LNCaP clone FGC (cell line): Measurements from ENCODE around the gene SCARB1.

Experiments
- DNase-seq: peaks from one replicate; pipeline ENCODE4 v3.0.0-alpha.2; 2011; ENCODE audit warnings: low read depth
- H3K4me3 ChIP-seq: 2 replicates; pipeline ENCODE4 v1.5.1; 2011; ENCODE audit warnings: mild to moderate bottlenecking, low read depth, low read length, control low read depth
- CTCF ChIP-seq: IDR thresholded peaks from 2 replicates; pipeline ENCODE4 v1.5.1; 2012; ENCODE audit warnings: mild to moderate bottlenecking; ENCODE audit not compliant: control insufficient read depth, insufficient read depth; ENCODE audit errors: extremely low read depth

SCARB1 gene

GRCh38 chr12:124750149-124750656 lies 113.5 kb downstream of the SCARB1 start:
- TF ChIP-seq CTCF, result no peak
- no peak for DNase-seq
- H3K4me3 ChIP-seq, result no peak overlapping the region

DNA sequence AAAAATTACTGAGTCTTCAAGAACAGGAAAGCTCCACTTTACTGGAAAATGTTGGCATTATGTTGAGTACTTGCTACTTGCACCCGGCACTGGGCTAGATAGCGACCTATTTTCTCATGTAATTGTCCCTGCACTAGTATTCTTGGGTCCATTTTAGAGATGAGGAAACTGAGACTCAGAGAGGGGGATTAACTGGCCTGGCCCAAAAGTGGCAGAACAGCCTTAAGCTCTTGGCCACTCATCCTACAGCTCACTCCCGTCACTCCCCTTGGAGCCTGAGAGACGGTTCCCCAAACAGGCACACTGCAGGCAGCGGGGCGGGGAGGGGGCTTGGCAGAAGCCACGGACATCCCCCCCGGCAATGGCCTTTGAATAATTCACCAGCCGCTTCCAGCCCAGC lies 113.9 kb downstream of the SCARB1 start:
- DNase-seq, result no peak
- TF ChIP-seq CTCF, result no peak
- no peak overlapping the region for H3K4me3 ChIP-seq

DNA sequence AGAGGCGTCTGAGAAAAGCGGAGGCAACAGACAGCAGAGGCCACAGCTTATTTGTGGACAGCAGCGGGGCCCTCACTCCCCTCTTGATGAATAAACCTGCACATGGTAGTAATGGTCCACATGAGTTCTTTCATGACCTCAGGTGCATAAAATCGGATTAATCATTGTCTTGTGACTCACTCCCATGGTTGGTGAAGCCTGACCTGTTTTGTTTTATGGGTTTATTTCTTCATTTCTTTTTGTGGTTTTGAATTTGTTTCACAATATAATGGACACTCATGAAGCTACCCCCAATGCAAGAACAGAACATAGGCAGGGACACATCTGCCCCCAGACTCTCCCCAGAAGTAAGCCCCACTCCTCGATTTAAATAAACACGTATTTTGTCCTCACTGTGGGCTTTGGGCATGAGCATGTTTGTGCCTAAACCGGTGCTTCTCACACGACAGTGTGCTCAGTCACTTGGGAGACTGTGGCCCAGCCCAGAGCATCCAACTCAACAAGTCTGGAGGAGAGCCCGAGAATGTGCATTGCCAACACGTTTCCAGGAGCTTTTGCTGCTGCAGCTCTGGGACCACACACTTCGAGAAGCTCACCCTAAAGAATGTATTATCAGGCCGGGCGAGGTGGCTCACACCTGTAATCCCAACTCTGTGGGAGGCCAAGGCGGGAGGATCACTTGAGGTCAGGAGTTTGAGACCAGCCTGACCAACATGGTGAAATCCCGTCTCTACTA lies 116.1 kb downstream of the SCARB1 start:
- no peak for DNase-seq
- no peak overlapping the region for H3K4me3 ChIP-seq
- TF ChIP-seq CTCF, result no peak

DNA sequence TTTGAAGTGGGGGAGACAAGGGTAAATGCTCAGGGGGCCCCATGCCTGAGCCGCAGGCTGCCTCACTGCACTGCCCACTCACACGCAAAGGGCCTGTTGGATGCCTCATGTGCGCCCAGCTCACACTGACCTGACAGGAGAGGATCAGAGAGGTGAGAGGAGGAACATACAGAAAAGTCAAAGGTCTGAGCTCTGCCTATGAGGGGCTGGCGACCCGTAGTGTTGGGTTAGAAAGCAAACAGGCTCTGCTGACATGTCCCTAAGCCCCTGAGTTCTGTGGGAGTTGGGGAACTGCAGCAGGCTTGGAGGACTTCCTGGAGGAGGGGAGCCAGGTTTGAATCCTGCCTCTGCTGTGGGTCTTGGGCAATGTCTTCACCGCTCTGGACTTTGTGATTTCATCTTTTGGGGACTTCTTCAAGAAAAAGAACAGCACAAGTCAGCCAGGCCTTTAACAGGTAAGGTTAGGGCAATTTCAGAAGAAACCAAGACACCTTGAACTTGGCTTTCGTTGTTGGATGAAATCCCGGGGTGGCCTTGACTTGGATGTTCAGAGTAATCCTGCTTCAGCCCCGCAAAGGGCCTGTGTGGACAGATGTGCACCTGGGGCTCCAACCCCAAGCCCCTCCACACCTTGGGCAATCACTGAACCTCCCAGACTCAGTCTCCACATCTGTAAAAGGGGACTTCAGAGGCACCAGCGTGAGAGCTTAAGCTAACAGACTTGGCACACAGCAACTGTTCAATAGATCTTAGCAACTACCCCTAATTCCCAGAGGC lies 116.8 kb downstream of the SCARB1 start:
- DNase-seq, result no peak
- no peak overlapping the region for H3K4me3 ChIP-seq
- no peak for TF ChIP-seq CTCF

DNA sequence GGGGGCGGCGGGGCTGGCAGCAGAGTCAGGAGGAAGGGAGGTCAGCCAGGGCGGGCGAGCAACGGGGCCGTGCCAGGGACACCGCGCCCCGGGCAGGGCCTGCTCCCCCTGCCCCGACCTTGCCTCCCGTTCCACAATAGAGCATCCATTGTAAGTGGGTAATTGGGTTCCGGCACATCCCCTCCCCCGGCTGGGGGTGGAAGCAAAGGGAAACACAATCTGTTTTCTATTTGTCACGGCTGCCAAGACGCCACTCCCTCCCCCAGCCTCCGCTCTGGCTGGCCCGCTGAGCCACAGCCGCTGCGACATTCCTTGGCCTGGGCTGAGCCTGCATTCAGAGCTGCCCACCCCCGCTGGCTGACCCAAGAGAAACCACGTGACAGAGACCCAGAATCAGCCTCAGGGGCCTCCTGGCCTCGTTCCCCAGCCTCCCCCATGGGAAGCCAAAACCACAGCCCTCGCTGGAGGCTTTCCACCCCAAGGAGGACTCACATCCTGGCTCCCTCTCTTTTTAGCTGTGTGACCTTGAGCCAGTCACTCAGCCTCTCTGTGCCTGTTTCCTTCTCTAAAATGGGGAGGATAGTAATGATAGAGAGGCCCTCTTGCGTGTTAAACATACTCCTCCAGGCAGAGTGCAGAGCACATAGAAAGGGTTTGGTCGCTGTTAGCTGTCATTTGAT lies 117.6 kb downstream of the SCARB1 start:
- DNase-seq, result no peak
- TF ChIP-seq CTCF, result no peak
- H3K4me3 ChIP-seq, result no peak overlapping the region

DNA sequence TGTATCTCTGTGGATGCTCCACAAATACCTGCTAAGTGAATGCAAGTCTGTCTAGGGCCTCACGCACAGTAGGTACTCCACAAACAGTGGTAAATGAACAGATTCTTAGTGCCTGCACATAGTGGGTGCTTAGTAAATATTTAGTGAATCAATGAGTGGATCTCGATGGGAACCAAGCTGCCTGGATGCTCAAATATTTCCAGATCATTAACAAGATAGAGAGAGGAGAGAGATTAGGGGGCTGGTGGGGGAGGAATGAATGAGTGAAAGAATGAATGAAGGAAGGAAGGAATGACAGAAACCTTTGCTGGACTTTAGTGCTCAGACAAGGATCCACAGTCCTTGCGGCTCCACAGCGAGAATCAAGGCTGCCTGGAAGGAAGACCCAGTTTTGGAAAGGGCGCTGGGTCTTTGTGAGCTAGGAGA lies 118.2 kb downstream of the SCARB1 start:
- TF ChIP-seq CTCF, result no peak
- no peak overlapping the region for H3K4me3 ChIP-seq
- no peak for DNase-seq
